D721Med (cell line): ENCODE measurements around the gene PDE3B.
A peak's percentile ranks its signal among the peaks of the same experiment; 100 is the strongest.

Experiments used
- DNase-seq: peaks from one replicate; pipeline ENCODE4 v3.0.0; 2011; ENCODE audit warnings: low spot score; ENCODE audit not compliant: insufficient read length
- FAIRE-seq: peaks from 2 replicates; lab custom pipeline; 2011; peaks lifted over from hg19 to GRCh38; lab: Jason Lieb, UNC
- CTCF ChIP-seq: IDR thresholded peaks from 2 replicates; pipeline ENCODE4 v1.5.1; 2012; ENCODE audit warnings: mild to moderate bottlenecking, control low read depth; ENCODE audit not compliant: insufficient read depth; ENCODE audit errors: missing control alignments

Gene PDE3B

GRCh38 chr11:14669499-14669898 is 25.9 kb downstream of the PDE3B start:
- DNase-seq (no peak), FAIRE-seq (no peak)
- no peak for TF ChIP-seq CTCF

- FAIRE-seq (peak; percentile 46), DNase-seq (no peak)
- TF ChIP-seq CTCF: no peak
These were observed 26.4 kb downstream of the PDE3B start for GRCh38 chr11:14669958-14670357.

- FAIRE-seq: no peak
- DNase-seq: no peak
- TF ChIP-seq CTCF: no peak
These were observed 29.0 kb downstream of the PDE3B start for GRCh38 chr11:14672635-14673034.

GRCh38 chr11:14673421-14673820 is 29.8 kb downstream of the PDE3B start:
- no peak for DNase-seq
- no peak for FAIRE-seq
- TF ChIP-seq CTCF: no peak

- DNase-seq (no peak), FAIRE-seq (no peak)
- TF ChIP-seq CTCF: no peak
These were observed 30.3 kb downstream of the PDE3B start for GRCh38 chr11:14673824-14674405.

GRCh38 chr11:14676068-14676467 is 32.5 kb downstream of the PDE3B start:
- TF ChIP-seq CTCF: no peak
- no peak for FAIRE-seq
- no peak for DNase-seq

GRCh38 chr11:14677146-14677545 is 33.5 kb downstream of the PDE3B start:
- FAIRE-seq (no peak), DNase-seq (no peak)

More at GRCh38 chr11:14677146-14677545, 33.5 kb downstream of the PDE3B start:
- TF ChIP-seq CTCF: no peak
